GM18502 (cell line): Measurements from ENCODE around the gene B4GALT3.

ENCODE experiments used
- ATAC-seq: cut with Tn5 transposase; IDR thresholded peaks from one replicate; pipeline ENCODE4 v1.9.1; 2021; ENCODE audit warnings: mild to moderate bottlenecking; ENCODE audit not compliant: unreplicated experiment, poor library complexity

The B4GALT3 gene

DNA sequence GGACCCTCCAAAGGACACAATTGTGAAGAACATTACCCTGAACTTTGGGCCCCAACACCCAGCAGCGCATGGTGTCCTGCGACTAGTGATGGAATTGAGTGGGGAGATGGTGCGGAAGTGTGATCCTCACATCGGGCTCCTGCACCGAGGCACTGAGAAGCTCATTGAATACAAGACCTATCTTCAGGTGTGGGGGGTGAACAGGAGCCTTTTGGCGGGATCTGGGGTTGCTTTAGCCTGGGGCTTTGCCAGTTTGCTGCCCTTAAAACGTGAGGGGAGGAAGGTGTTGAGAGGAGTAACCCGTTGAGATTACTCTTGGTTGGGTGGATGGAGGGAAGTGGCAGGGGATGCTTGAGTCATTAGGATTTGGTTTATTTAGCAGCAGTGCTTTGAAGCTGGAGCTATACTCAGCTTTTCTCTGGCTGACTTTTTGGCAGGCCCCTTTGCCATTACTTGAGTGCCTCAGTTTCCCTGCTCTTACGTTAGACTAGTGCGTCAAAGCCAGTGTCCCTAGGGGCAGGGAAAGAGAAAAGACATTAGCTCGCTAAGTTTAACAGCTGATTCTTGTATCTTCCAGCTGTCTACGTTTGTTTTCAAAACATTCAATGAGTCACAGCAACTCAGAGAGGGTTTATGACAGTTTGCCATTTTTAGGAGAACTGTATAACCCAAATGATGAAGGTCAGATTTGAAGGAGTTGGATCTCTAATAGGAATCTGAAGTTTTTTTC lies 29.3 kb upstream of the B4GALT3 start:
- ATAC-seq: no peak

DNA sequence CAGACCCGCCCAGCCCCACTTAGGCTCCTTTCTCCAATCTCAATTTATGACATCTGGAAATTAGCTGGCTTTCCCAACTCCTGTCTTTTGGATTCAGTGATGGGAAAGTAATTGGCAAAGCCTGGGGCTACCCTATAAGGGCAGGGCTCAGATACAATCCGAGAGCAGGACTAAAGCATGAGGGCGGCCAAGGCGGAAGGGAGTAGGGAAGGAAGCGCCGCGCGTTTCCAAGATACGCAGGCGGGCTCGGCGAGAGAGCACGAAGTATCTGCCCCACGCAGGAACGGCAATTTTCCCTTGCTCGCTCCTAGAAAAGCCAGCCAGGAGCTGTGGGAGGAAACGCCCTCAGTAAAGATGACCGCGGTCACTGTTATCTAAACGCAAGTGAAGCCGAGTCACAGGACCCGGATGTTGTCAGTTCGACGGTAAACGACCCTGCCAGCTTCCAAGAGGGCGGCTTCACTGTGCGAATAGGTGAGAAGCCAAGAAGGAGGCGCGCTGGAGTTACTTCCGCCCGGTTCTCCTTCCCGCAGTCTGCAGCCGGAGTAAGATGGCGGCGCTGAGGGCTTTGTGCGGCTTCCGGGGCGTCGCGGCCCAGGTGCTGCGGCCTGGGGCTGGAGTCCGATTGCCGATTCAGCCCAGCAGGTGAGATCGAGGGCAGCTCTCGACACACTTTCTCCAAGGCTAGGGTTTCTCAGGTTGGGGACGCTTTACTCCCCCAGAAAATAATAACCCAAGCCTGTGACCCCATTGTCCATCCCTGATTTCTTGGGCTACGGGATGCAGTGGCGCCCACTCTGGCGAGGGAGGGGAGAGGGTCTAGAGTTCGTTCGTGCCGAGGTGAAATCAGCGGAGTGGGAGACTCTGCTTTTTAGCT lies 24.8 kb upstream of the B4GALT3 start, which contains the start of gene NDUFS2:
Gene NDUFS2, plus strand, starts transcription at position 532 of the 877 bp plus-strand sequence. Its CDS starts 19 bp downstream, at position 551.
- ATAC-seq: peak; percentile 95

DNA sequence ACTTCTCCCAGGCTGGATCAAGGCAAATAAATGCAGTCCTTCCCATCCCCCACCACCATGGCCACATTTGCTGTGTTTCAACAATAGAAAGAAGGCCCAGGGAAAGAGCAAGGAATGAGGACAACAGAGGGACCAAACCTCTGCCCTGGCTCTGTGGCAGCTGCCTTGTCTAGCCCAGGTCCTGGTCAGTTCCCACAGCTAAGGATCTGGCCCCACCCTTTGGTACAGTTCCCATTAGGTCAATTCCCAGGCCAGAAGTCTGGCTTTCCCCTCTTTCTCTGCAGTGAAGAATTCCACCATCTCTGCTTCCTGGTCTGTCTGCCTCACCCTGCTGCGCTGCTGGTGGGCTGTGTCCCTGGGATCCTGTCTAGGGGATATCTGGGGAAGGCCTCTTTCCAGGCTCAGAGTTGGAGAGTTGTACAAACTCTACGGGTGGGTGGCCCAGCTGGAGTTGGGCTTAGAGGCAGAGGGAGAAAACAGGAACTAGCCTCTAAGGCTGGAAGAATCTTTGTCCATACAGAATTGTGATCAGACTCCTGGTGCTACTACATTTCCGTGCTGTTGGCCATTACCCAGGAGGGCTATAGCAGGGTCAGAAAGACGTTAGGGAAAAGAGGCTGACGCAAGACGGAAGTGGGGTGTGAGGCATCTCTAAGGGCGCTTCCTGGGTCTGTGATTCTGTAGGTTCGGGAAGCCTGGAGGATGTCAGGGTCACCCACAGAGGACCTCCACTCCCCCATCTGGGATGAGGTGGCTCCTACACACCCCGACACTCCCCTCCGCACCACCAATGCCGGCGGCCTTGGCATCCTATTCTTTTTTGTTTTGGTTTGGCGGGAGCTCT lies 23.9 kb upstream of the B4GALT3 start:
- ATAC-seq: no peak

DNA sequence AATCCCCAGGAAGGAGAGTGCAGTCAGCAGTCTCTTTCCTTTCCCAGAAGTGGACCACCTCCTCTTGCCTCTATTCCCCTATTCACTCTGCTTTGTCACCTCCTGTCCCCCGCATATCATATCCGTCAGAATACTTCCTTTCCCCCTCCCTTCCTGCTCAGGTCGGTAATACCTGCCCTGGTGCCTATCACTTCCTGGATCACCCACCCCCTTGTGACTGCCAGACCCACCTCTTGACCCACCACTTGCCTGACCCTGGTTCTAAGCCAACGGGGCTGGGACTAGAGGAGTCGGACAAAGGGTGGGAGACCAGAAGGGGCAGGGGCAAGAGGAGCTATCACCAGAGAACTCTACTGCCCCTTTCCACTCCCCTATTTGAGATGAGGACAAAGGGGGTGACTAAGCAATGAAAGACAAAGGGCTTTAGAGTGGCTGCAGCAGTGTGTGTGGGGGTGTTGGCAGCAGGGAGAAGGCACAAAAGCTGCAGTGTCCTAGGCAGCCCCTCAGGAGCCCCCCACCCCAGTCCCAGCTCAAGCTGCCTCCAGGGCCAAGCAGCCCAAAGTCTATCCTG lies 23.2 kb upstream of the B4GALT3 start:
- ATAC-seq: no peak

DNA sequence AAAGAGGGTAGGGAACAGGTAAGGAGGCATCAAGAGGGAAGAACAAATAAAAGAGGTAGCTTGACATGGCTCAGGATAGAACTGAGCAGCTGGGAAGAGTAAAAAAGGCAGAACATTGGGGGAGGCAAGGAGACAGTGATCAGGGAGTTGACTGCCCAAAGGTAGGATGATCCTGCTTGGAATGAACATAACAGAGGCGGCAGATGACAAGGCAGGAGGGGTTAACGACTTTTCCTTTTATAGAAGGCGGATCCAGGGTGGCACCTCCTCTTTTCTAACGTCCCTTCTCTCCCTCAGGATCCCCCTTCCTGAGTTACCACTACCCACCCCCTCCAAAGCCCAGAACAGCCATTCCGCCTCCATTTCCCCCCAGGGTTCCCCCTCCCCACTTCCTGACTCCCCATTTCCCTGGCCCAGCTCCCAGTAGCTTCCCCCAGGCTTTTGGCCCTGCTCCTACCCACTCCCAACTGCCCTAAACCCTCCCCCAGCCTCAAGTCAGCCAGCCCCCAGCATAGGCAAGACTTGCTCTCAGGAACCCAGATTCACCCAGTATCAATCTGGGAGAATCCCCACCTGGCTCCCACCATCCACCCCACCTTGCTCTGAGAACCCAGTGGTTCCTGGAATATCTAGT lies 22.3 kb upstream of the B4GALT3 start:
- no peak for ATAC-seq

DNA sequence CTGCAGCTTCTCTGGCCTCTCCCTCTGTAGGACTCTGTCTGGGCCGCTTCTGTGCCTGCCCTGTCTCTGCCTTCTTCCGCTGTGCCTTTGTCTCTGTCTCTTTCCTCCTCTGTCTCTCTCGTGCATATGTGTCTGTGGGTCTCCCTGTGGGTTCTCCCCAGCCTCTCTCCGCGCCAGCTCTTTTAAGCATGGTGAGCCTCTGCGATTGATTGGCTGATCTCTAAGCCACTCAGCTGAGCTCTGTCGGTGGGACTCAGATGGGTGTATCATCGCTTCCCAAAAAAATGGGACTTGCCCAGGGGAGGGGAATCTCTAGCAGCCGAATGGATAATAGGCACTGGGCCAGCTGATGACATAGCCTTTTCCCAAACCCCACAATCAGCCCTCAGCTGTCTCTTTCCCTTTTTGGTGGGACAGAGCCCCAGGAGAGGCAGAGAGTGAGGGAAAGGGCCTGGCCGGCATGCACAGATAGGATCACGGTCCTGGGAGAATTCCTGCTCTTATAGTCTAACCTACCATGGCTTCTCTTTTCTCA lies 21.7 kb upstream of the B4GALT3 start, which contains the start of gene ADAMTS4:
Gene ADAMTS4, minus strand, starts transcription at position 158 of the 535 bp plus-strand sequence. CDS start 427 bp downstream, outside the sequence.
- ATAC-seq: no peak

DNA sequence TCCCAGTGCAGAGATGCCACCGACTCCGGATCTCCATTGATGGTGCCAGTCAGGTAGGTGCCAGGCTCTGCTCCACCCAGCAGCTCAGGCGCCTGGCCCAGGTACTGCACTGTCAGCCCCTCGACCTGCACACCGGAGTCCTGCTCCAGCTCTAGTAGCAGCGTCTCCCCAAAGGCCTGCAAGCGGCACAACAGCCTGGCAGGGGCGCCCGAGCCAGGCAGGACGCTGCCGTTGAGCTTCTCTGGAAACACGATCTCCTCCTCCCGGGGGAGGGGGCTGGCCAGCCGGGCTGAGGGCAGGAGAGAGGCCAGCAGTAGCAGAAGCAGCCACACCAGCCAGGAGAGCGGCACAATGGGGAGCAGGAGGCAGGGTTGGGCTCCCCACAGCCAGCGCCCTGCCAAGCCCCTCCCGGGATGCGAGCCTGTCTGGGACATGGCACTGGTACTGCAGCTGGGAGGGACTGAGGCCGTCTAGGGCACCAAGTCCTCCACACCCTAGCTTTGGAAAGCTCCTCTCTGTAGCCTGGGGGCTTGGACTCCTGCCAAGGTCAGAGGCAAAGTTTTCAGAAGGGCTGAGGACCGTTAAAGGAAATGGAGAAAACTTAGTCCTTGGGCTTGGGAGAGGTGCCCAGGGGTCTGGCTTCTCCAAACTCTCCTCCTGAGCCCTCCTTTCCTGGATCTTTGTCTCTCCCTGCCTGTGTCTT lies 21.0 kb upstream of the B4GALT3 start:
- ATAC-seq: no peak

DNA sequence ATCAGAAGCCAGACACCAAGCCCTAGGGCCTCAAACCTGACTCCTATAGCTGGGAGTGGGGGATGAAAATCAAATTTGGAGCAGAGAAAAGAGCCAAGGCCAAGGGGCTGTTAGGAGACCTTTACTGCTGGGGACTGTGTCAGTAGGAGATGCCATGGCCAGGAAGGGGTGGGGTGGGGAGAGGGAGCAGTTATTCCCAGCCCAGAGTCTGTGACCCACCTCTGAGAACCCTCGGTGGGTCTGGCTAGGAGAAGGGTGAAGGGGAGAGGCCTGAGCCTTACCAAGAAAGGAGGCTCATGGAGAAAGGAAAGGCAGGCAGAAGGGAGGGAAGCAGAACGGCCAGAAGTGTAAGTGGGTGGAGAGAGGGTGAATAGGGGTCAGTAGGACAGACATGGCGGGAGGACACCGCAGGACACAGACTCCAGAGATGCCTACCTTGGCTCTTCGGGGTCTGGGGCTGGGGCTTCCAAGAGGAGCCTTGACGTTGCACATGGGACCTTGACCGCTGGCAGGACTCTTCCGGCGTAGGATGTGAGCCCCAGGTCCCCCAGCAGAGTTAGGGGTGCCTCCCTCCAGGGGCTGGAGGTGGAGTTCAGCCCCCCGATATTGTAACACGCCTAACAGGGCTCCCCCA lies 20.4 kb upstream of the B4GALT3 start:
- no peak for ATAC-seq

DNA sequence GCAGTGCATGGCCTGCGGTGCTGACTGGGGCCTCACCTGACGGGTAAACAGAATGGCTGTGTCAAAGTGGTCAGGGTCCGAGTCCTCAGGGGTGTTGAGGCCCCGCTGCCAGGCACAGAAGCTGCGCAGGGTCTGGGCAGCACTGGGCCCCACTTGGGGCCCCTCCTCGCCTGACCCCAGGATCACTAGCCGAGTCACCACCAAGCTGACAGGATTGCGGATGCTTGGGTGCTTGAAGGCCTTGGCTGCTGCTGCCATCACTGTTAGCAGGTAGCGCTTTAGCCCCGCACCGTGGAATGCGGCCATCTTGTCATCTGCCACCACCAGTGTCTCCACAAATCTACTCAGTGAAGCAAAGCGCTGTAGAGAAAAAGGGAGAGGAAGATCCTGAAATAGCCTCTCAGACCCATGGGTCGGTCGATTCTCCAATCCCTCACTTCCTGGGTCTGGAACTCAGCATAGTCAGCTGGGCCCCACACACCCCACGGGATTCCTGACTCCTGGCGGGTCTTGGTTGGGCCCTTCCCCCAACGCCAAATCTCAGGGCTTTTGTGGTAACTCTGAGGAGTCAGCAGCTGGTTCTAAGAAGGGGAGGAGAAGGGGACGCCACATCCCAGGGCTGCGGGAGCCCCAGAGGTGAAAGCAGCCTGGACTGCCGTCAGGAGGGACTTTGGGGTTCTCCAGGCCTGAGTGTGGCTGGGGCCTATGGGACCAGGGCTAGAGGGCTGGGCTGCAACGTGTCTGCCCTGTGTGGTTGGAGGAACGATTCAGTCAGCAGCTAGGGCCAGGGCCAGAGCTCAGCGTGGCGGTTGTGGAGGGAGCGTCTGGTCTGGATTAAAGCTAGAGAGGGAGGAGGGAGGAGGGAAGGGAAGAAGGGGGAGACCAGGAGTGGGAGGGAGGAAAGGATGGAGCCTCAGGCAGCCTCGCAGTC lies 19.5 kb upstream of the B4GALT3 start:
- no peak for ATAC-seq

DNA sequence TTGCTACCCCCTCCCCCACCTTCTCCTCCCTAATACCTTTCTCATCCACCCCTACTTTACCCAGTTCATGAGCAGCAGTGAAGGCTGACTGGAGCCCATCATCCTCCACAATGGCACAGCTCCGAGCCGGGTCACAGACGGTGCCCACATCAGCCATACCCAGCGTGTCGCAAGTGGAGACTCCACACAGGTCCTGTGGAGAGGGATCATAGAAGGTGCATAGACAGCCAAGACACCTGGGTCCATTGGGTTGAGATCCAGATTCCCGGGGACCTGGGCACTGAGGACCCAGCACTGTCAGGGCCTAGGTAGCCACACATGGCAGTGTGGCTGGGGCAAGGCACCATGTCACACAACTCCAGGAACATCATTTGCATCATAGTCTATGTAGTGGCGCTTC lies 18.8 kb upstream of the B4GALT3 start:
- ATAC-seq: no peak

DNA sequence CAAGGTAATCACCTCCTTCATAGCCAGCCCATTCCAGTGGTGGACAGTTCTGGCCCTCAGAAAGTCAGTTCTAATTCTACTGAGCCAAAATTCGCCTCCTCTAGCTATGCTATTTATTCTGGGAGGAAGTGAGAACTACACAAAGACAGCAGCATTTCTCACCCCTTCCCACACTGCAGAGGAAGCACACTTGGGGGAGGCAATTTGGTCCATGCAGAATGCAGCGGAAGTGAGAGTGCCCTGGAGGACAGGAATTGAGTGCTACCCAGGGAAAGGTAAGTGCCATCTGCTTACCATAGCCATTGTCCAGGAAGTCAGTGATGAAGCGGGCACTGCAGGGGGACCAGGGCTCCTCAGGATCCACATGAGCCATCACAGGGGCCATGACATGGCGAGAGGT lies 17.9 kb upstream of the B4GALT3 start:
- ATAC-seq: no peak

DNA sequence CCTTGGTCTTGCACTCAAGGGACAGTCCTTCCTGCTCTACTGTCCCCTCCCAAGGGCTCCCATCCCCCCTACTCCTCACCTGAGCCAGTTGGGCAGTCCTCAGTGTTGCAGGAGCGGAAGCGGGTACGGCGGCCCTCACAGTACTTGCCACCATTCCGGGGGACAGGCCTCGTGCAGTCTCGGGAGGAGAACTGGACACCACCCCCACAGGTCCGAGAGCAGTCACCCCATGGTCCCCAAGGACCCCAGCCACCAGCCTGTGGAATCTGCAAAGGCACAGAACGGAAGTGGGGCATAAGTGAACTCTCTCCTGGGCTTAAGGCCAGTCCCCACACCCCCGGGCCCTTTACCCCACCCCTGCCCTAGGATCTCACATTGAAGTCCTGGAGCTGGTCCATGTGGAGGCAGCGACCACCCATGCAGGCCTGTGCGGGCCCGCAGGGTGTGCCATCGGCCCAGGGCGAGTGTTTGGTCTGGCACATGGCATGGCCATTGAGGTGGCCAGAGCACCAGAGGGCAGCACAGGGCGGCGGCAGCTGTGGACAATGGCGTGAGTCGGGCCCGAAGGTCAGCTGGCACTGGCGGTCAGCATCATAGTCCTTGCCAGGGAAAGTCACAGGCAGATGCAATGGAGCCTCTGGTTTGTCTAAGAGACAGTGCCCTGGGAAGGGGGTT lies 16.4 kb upstream of the B4GALT3 start:
- ATAC-seq: no peak

DNA sequence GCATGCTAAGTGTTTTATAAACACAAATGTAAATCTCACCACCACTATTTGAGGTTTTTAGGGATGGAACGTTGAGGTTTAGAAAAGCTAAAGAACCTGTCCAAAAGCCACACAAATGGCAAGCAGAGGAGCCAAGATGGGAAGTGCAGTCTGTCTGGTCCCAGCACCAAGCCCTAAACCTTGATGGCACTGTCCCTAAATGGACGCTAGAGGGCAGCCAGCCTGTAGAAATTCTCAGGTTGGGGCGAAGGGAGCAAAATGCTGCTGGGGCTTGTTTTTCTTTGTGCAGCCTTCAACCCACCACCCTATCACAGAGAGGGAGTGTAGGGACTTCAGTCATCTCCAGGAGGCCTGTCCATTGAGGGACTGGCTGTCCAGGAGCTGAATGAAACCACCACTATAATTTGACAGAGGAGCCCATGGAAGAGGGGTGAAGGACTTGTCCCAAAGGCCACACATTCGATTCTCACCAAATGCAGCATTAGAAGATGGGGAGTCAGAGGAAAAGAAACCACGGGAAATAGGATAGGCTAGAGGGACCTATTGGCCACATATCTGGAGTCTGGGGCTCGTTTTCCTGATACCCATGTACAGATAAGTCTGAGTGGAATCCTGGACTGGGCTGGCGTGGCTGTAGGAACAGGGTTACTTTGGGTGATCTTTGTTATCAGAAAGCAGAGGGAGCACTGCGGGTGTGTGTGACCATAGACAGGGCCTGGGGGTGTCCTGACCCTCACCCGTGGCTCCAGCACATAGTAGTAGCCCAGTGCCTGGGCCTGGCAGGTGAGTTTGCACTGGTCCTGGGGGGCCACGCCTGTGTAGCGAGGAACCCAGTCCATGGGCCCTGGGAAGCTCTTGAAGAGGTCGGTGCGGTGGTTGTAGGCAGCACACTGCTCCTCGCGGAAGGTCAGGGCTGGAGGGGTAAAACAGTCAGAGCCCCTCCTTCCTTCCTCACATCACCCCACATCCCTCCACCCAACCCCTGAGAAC lies 15.5 kb upstream of the B4GALT3 start:
- ATAC-seq: peak; percentile 61

DNA sequence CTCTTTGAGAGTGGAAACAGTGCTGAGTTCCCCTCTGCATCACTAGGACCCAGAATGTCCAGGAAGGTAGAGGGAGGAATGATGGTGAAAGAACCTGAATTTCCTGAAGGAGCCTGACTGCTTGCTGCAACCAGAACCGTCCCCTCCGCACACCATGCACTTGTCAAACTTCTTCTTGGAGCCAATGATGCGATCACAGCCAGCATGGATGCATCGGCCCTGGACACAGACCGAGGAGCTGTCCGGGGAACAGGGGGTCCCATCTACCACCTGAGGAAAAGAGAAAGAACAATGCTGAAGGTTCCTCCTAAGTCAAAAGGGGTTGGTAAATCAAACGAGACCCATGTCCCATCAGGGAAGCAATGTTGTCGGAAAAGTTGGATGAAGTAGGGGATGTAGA lies 14.7 kb upstream of the B4GALT3 start:
- ATAC-seq: no peak

DNA sequence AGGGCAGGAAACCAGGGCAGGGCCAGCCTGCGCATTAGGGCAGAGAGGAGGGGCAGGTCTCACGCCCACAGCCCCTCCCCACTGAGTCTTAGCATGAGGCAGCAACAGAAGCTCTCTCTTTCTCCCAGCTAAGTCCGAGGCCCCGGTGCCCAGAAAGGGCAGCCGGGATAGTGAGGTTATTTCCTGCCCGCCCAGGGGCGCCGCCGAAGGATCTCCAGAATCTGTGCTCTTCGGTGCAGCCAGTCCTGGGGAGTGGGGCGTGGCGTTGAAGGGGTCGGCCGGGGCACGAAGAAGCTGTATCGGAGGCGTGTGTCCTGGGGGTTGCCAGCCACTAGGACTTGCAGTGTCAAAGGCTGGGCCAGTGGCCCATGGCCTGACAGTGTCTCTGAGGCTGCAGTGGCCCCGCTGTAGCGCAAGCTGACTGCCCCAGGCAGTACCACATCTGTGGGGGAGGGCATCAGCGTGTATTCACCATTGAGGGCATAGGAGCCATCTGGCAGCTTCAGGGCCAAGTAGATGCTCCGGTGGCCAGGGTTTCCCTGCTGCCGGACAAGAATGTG lies 13.7 kb upstream of the B4GALT3 start:
- ATAC-seq: no peak
